GM19099 (cell line): ENCODE measurements around the gene MAN1A2.

Experiments
- POLR2A ChIP-seq: IDR thresholded peaks from 3 replicates; pipeline ENCODE4 v1.6.1; 2011; ENCODE audit warnings: low read depth; ENCODE audit not compliant: insufficient read length; ENCODE audit errors: extremely low read depth

The MAN1A2 gene

GRCh38 chr1:117425050-117425734, 57.9 kb downstream of the MAN1A2 start:
- no peak for TF ChIP-seq POLR2A

- no peak for TF ChIP-seq POLR2A
Measured at GRCh38 chr1:117427297-117427696, 60.0 kb downstream of the MAN1A2 start.

- no peak for TF ChIP-seq POLR2A
Measured at GRCh38 chr1:117433943-117434342, 66.7 kb downstream of the MAN1A2 start.

GRCh38 chr1:117436513-117436912, 69.3 kb downstream of the MAN1A2 start:
- no peak for TF ChIP-seq POLR2A

- no peak for TF ChIP-seq POLR2A
Measured at GRCh38 chr1:117447661-117448060, 80.4 kb downstream of the MAN1A2 start.

- TF ChIP-seq POLR2A = no peak
Measured at GRCh38 chr1:117452216-117452615, 85.0 kb downstream of the MAN1A2 start.

- TF ChIP-seq POLR2A = no peak
Measured at GRCh38 chr1:117453958-117454357, 86.7 kb downstream of the MAN1A2 start.

- no peak for TF ChIP-seq POLR2A
Measured at GRCh38 chr1:117466761-117467160, 99.5 kb downstream of the MAN1A2 start.

GRCh38 chr1:117467336-117467735, 100.1 kb downstream of the MAN1A2 start:
- TF ChIP-seq POLR2A = no peak

GRCh38 chr1:117473063-117473462, 105.8 kb downstream of the MAN1A2 start:
- TF ChIP-seq POLR2A = no peak

- no peak for TF ChIP-seq POLR2A
Measured at GRCh38 chr1:117479086-117479485, 111.8 kb downstream of the MAN1A2 start.

GRCh38 chr1:117481410-117481809, 114.2 kb downstream of the MAN1A2 start:
- TF ChIP-seq POLR2A = no peak

- no peak for TF ChIP-seq POLR2A
Measured at GRCh38 chr1:117493906-117494305, 126.7 kb downstream of the MAN1A2 start.

GRCh38 chr1:117495068-117495467, 127.8 kb downstream of the MAN1A2 start:
- no peak for TF ChIP-seq POLR2A

GRCh38 chr1:117499071-117499470, 131.8 kb downstream of the MAN1A2 start:
- no peak for TF ChIP-seq POLR2A

GRCh38 chr1:117500584-117500983, 133.3 kb downstream of the MAN1A2 start:
- no peak for TF ChIP-seq POLR2A

- TF ChIP-seq POLR2A = no peak
Measured at GRCh38 chr1:117501281-117501680, 134.0 kb downstream of the MAN1A2 start.
